Glomerular endothelial cell (primary cell): ENCODE data around the gene AIM2. TPM values are rescaled to one million over a fixed set of nuclear protein-coding genes. Genes with fewer than 3 reads are reported as not detected.

Source experiments
- DNase-seq: peaks from one replicate; pipeline ENCODE4 v3.0.0-alpha.2; 2011; ENCODE audit warnings: low read depth, low spot score; ENCODE audit errors: extremely low read depth
- total RNA-seq: library from RNA; depleted of rRNA; stranded (reverse); fragments of >200 nt; gene quantifications from 2 replicates; pipeline ENCODE4 v1.2.3, GENCODE V29; 2015

AIM2 gene
- total RNA-seq, 1 donor from 2014 or later = not detected

GRCh38 chr1:159023723-159024122 lies 52.8 kb downstream of the AIM2 start:
- no peak for DNase-seq

- peak; percentile 92 for DNase-seq
These were observed 61.1 kb downstream of the AIM2 start for GRCh38 chr1:159015440-159015909.

- no peak for DNase-seq
These were observed 61.7 kb downstream of the AIM2 start for GRCh38 chr1:159014851-159015250.

- no peak for DNase-seq
These were observed 62.5 kb downstream of the AIM2 start for GRCh38 chr1:159014003-159014571.

- DNase-seq = no peak
These were observed 64.1 kb downstream of the AIM2 start for GRCh38 chr1:159012495-159012894.

Other genes starting within 250 kb of the AIM2 start
- gene MNDA, start 245.4 kb downstream of the AIM2 start, total RNA-seq = not detected in 2 replicates
- not detected in 2 replicates for gene PYHIN1, start 145.2 kb downstream of the AIM2 start, total RNA-seq
- gene IFI16, start 66.9 kb downstream of the AIM2 start, total RNA-seq = 174 and 180 TPM in 2 replicates
- gene CADM3, start 94.8 kb upstream of the AIM2 start, total RNA-seq = 0.76 TPM in 1 of 2 replicates, not detected in the other
- 0.06 TPM in 1 of 2 replicates, not detected in the other for gene ACKR1, start 128.1 kb upstream of the AIM2 start, total RNA-seq
- not detected in 2 replicates for gene FCER1A, start 225.6 kb upstream of the AIM2 start, total RNA-seq